Measurements from ENCODE around the gene SASH1.
"Not testable (repeated sequence)": the region's sequence is repeated elsewhere in the genome, so short reads cannot be mapped to it uniquely, and the experiment has no call there.

Gene SASH1

GRCh38 chr6:148348335-148348734, 5.7 kb downstream of the SASH1 start:
- Histone ChIP-seq H3K36me3 (no peaks in the 10 kb centered on the region), H3K27me3 (no peaks in the 10 kb centered on the region), H3K4me1 (peaks cover 0 to 47% (median 20%) of the 10 kb centered on the region in 4 donors), H3K27ac (no peak overlapping the region), H3K9me3 (no peaks in the 10 kb centered on the region), H3K4me3 (no peak overlapping the region)
- TF ChIP-seq CTCF (IDR thresholded peaks at IDR 0.05) = no peak
- intact Hi-C loops (cut with DNase I; ENCODE audit: low total_unique reads) = loop anchor here (10.0 kb wide), 2 partner anchors 56 to 116 kb away; no protein-coding TSS in a partner anchor
- no peak for DNase-seq

- no peaks in the 10 kb centered on the region for H3K27me3 ChIP-seq
- no peak for TF ChIP-seq CTCF (IDR thresholded peaks at IDR 0.05)
- peaks cover 0 to 49% (median 19%) of the 10 kb centered on the region in 4 donors for H3K4me1 ChIP-seq
- H3K27ac ChIP-seq = no peak overlapping the region
- intact Hi-C loops (cut with DNase I; ENCODE audit: low total_unique reads) = loop anchor here (10.0 kb wide), 2 partner anchors 56 to 116 kb away; no protein-coding TSS in a partner anchor
- H3K36me3 ChIP-seq = no peaks in the 10 kb centered on the region
- H3K9me3 ChIP-seq = no peaks in the 10 kb centered on the region
- no peak for DNase-seq
- no peak overlapping the region for H3K4me3 ChIP-seq
Observed at GRCh38 chr6:148348778-148349177, 6.1 kb downstream of the SASH1 start.

DNA sequence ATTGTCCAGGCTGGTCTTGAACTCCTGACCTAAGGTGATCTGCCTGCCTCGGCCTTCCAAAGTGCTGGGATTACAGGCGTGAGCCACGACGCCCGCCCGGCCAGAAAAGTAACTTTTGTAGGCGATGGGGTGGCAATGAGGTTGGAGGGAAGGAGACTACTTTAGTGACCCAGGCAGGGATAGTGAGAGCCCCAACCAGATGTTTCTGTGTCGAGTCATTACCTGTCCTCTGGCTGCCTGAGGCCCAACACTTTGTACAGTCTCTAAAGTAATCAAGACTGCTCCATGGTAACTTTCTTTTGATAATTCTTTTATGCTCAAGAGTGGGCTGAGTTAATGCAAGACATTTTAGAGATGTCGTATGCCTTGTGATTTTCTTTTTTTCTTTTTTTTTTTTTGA, 6.8 kb downstream of the SASH1 start:
- Histone ChIP-seq H3K4me1 (peaks cover 0 to 45% (median 12%) of the 10 kb centered on the region in 4 donors), H3K27ac (no peak overlapping the region), H3K9me3 (no peaks in the 10 kb centered on the region)

GRCh38 chr6:148351309-148351708, 8.7 kb downstream of the SASH1 start:
- Histone ChIP-seq H3K4me3 (no peak overlapping the region), H3K36me3 (no peaks in the 10 kb centered on the region), H3K27ac (no peak overlapping the region), H3K27me3 (no peaks in the 10 kb centered on the region), H3K9me3 (no peaks in the 10 kb centered on the region), H3K4me1 (peaks cover 0 to 31% (median 2%) of the 10 kb centered on the region in 4 donors)
- TF ChIP-seq CTCF (IDR thresholded peaks at IDR 0.05) = no peak
- intact Hi-C loops (cut with DNase I; ENCODE audit: low total_unique reads) = no loop called here
- DNase-seq = no peak

More for the DNA sequence above, 6.8 kb downstream of the SASH1 start:
- Histone ChIP-seq H3K4me3 (no peak overlapping the region), H3K36me3 (no peaks in the 10 kb centered on the region), H3K27me3 (no peaks in the 10 kb centered on the region)
- no peak for DNase-seq
- TF ChIP-seq CTCF (IDR thresholded peaks at IDR 0.05) = no peak
- intact Hi-C loops (cut with DNase I; ENCODE audit: low total_unique reads) = loop anchor here (10.0 kb wide), 2 partner anchors 55 to 115 kb away; no protein-coding TSS in a partner anchor

GRCh38 chr6:148352421-148352820, 9.8 kb downstream of the SASH1 start:
- DNase-seq; H3K27ac ChIP-seq; H3K4me3 ChIP-seq; H3K9me3 ChIP-seq; intact Hi-C loops (cut with DNase I; ENCODE audit: low total_unique reads); H3K27me3 ChIP-seq; H3K36me3 ChIP-seq: not testable (repeated sequence)
- H3K4me1 ChIP-seq = peaks cover 0 to 21% (median 2%) of the 10 kb centered on the region in 4 donors

GRCh38 chr6:148358196-148358785, 15.7 kb downstream of the SASH1 start:
- Histone ChIP-seq H3K4me1 (peaks cover 0 to 55% (median 11%) of the 10 kb centered on the region in 4 donors), H3K27me3 (no peaks in the 10 kb centered on the region), H3K4me3 (no peak overlapping the region), H3K9me3 (no peaks in the 10 kb centered on the region), H3K27ac (no peak overlapping the region), H3K36me3 (no peaks in the 10 kb centered on the region)
- no peak for TF ChIP-seq CTCF (IDR thresholded peaks at IDR 0.05)
- intact Hi-C loops (cut with DNase I; ENCODE audit: low total_unique reads) = no loop called here
- DNase-seq = peak; percentile 75 to 83

All from tibial artery (tissue), 4 donors.